A549 (cell line): ENCODE results near the gene PREX1.

Experiments used
- CTCF ChIP-seq: fragments of >200 bp; sonication (Bioruptor Twin); formaldehyde crosslinking; IDR thresholded peaks from 3 replicates; pipeline ENCODE4 v1.5.1; 2016
- ELK1 ChIP-seq: fragments of 150-350 bp; IDR thresholded peaks from 2 replicates; pipeline ENCODE4 v1.6.1; 2014; ENCODE audit warnings: low read depth, mild to moderate bottlenecking, low read length
- MAX ChIP-seq: IDR thresholded peaks from 2 replicates; pipeline ENCODE4 v1.6.1; 2012

GRCh38 chr20:48617481-48617880 is 210.3 kb downstream of the PREX1 start:
- TF ChIP-seq ELK1 = no peak
- TF ChIP-seq CTCF = no peak
- no peak for TF ChIP-seq MAX
